Astrocyte of the spinal cord (primary cell): ENCODE data around the gene MAD2L2.
A peak's percentile ranks its signal among the peaks of the same experiment; 100 is the strongest.

ENCODE experiments used
- DNase-seq: peaks from one replicate; pipeline ENCODE4 v3.0.0; 2011; ENCODE audit warnings: low read depth, low spot score
- H3K4me3 ChIP-seq: 2 replicates; pipeline ENCODE4 v1.5.1; 2011; ENCODE audit warnings: low read depth, mild to moderate bottlenecking, low read length, moderate library complexity
- in situ Hi-C: cut with HindIII; loops from 2 replicates; pipeline ENCODE4 v1.10.0; 2017; ENCODE audit warnings: low sequenced_read_pairs
- TF ChIP-seq, protein P1 (sequence below): IDR thresholded peaks from 2 replicates; pipeline ENCODE4 v1.5.1; 2012; ENCODE audit warnings: low read depth, mild to moderate bottlenecking, low read length, inconsistent platforms

The MAD2L2 gene

DNA sequence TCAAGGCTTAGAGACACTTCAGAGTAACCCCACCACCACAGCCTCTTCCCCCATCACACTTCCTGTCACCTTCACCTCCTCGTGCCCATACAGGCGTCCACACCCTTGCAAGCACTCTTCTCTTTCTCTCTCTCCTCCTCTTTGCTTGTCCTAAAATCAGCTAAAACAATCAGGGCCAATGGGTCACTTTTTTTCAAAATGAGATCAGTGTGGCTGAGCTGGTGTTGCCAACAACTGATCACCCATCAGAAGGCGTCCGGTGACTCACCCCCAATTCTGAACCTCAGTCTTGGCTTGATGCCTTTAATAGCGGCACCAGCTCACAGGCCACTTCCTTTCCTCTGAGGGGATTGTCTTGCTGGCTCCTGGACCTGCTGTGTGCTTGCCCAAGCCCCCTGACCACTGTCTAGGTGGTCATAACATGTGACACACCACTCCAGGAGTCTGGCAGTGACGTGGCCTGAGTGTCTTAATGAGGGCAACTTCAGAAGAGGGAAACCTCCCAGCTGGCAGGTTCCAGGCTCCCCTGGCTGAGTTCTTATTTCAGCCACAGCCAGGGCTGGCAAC lies 12.2 kb upstream of the MAD2L2 start:
- in situ Hi-C loops = no loop called here
- no peak overlapping the region for H3K4me3 ChIP-seq
- peak; percentile 81 for DNase-seq
- TF ChIP-seq, protein P1, sequence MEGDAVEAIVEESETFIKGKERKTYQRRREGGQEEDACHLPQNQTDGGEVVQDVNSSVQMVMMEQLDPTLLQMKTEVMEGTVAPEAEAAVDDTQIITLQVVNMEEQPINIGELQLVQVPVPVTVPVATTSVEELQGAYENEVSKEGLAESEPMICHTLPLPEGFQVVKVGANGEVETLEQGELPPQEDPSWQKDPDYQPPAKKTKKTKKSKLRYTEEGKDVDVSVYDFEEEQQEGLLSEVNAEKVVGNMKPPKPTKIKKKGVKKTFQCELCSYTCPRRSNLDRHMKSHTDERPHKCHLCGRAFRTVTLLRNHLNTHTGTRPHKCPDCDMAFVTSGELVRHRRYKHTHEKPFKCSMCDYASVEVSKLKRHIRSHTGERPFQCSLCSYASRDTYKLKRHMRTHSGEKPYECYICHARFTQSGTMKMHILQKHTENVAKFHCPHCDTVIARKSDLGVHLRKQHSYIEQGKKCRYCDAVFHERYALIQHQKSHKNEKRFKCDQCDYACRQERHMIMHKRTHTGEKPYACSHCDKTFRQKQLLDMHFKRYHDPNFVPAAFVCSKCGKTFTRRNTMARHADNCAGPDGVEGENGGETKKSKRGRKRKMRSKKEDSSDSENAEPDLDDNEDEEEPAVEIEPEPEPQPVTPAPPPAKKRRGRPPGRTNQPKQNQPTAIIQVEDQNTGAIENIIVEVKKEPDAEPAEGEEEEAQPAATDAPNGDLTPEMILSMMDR = no peak

DNA sequence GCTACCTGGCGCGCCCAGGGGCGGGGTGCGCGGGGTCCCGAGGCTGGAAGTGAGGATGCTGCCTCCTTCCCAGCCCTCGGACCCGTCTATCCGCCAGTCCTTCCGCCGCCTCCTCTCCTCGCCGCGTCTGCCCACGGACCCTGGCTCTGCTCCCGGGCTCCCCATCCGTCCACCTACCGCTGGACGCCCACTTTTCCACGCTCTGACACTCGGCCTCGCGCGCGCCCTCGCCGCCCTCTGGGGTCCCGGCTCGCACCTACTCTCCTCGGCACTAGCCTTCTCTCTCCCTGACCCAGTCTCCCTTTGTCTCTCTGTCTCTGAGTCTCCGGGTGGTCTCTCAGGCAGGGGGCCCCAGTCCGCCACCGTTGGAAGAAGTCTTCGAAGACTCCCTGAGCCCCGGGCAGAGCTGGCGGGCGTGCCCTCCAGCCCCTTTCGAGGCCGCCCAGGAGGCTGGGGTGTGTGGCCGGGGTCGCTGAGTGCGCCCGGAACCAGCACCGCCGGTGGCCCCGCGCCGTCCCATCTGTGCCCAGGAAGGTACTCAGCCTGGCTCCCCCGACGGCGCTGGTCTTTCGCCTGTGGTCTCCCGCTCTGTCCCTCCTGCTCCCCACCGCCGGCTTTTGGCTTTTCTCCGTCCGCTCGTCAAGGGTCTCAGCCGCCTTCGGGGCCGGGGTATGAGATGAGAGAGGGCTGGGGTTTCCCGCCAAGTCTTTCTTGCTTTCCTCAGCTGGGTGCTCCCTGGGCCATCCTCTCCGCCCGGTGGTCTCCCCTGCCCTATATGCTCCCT lies 11.2 kb upstream of the MAD2L2 start:
- in situ Hi-C loops = no loop called here
- no peak for DNase-seq
- no peak overlapping the region for H3K4me3 ChIP-seq
- TF ChIP-seq, protein P1 = no peak

DNA sequence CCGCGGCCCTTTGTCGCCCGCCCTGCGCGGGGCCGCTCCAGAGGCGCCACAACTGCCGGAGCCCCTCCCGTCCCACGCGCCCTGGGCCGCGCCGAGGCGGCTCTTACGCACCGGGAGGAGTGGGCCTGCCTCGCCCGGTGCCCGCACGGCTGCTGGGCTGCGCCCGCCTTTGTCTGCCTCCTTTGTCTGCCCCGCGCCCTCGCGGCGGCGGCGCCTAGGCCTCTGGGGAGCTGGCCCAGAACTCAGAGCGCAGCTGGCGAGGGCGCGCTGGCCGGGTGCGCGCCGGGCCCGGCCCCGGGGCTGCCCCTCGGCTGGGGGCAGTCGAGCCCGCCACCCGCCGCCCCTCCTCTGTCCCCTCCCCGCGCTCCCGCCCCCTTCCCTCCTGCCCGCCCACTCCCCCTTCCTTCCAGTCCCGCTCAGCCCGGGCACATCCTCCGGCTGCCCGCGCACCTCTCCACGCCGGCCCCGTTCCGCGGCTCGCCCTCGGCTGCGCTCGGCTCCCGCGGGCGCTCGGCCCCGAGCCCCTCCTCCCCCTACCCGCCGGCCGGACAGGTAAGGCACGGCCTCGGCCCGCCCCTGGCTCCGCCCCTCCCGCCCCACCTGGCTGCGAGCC lies 10.5 kb upstream of the MAD2L2 start, which contains the start of gene DRAXIN:
Gene DRAXIN, plus strand, starts transcription at position 409 of the 613 bp plus-strand sequence. CDS start 14,549 bp downstream, outside the sequence.
- TF ChIP-seq, protein P1 = no peak
- in situ Hi-C loops = no loop called here
- no peak within 1 kb of the TSS for H3K4me3 ChIP-seq
- no peak for DNase-seq

DNA sequence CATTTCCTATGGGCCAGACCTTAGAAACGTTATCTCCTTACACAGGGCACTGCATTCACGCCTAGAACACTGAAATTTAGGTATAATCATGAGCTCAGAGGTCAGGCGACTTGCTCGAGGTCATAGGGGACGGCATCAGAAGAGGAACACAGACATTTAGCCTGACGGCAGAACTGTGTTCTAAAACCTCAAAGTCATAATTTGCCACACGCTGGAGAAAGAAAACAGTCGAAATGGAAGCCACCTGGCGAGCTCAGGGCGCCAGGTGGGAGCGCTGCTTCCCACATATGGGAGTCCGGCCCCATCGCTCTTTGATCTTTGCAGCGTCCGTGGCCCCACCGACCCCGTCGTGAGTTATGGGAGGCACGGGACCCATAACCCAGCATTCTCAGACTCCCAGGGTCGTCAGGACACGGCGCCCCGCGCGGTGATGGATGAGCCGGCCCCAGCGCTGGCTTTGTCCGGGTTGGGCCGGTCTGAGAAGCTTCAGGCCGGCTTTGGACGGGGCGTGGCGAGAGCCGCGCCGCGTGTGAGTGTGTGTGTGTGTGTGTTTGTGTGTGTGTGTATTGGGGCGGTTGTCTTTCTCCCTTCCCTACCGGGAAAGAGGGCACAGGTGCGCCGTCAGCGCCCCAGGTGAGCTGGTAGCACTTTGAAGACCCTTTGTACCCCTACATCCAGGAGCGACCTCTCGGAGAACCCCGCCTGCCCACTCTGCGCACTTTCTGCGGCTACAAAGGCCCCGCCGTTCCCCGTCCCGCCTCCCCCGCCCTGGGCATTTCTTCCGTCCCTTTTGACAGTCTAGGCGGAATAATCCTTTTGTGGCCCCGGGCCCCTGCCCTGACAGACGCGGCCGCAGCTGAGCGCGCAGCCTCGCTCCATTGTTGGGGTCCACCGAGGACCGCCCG lies 9.7 kb upstream of the MAD2L2 start:
- no peak for DNase-seq
- H3K4me3 ChIP-seq = no peak overlapping the region
- TF ChIP-seq, protein P1 = no peak
- in situ Hi-C loops = no loop called here

DNA sequence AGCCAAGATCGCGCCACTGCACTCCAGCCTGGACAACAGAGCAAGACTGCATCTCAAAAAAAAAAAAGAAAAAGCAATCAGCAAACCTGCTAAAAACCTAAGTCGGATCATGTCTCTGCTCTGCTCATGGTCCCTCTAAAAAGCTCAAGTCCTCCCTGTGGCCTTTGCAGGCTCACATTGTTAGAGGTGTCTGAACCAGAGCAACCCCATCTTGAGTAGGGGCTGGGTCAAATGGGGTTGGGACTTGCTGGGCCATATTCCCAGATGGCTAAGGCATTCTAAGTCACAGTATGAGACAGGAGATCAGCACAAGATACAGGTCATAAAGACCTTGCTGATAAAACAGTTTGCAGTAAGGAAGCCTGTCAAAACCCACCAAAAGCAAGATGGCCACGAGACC lies 7.6 kb upstream of the MAD2L2 start:
- in situ Hi-C loops = no loop called here
- TF ChIP-seq, protein P1 = no peak

DNA sequence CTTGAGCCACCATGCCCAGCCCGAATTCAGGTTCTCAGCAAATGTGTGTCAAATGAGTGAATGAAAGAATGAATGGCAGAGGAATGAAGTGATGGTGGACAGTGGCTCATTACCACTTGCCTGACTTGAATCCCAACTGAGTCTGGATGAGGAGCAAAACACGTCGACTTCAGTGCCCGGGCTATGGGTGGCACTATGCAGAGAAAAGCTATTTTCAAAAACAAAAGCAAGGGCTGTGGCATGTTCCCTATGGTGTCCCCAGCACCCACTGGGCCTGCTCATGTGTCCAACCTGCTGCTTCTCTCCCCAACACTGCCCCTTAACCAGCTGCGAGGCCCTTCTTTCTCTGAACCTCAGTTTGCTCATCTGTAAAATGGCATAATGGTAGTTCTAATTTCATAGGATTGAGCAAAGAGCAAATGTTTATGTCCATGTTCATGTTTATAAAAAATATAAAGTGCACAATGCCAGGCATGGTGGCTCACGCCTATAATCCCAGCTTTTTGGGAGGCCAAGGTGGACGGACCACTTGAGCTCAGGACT lies 4.3 kb upstream of the MAD2L2 start:
- TF ChIP-seq, protein P1 = no peak
- no peak for DNase-seq
- no peak overlapping the region for H3K4me3 ChIP-seq
- in situ Hi-C loops = no loop called here

More for the DNA sequence above, 7.6 kb upstream of the MAD2L2 start:
- DNase-seq = no peak
- H3K4me3 ChIP-seq = no peak overlapping the region
